ENCODE data around the gene GPAM.
A peak's percentile ranks its signal among the peaks of the same experiment; 100 is the strongest.

Gene GPAM

DNA sequence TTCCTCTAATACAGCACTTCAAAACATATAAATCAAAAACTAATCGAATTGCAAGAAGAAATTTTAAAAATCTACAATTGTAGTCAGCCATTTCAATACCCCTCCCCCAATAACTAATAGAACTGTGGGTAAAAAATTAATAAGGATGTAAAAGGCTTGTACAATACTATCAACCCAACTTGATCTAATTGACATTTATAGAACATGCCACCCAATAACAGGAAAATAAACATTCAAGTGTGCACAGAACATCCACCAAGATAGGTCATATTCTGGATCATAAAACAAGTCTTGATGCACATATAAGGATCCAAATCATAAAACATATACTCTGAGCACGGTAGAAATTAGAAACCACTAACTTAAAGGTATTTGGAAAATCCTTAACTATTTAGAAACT is 4.0 kb upstream of the GPAM start:
- Histone ChIP-seq H3K9me3 (ENCODE audit: insufficient read depth, low read length, severe bottlenecking) (no peaks in the 10 kb centered on the region), H2AFZ (ENCODE audit: low read depth, low read length) (no peak overlapping the region), H3K27me3 (ENCODE audit: insufficient read depth, low read length, poor library complexity) (no peaks in the 10 kb centered on the region), H3K9ac (ENCODE audit: low read depth, low read length) (no peak overlapping the region), H3K4me2 (ENCODE audit: insufficient read depth, low read length) (no peak overlapping the region), H3K4me1 (ENCODE audit: insufficient read depth, low read length) (peaks cover 21% of the 10 kb centered on the region), H3K79me2 (ENCODE audit: insufficient read depth, low read length) (peaks cover 7% of the 10 kb centered on the region), H3K36me3 (ENCODE audit: insufficient read depth, low read length) (no peaks in the 10 kb centered on the region), H3K27ac (ENCODE audit: low read length) (no peak overlapping the region), H4K20me1 (ENCODE audit: insufficient read depth, low read length) (no peaks in the 10 kb centered on the region), H3K4me3 (ENCODE audit: low read depth in 1 of 2, low read length in 2 of 2) (no peak overlapping the region)
- ATAC-seq (ENCODE audit: insufficient read depth, low read depth): no peak
- no peak for DNase-seq
- TF ChIP-seq EZH2 (IDR thresholded peaks at IDR 0.05; ENCODE audit: borderline replicate concordance, low read depth, low read length, severe bottlenecking): no peak
- TF ChIP-seq, protein P1, sequence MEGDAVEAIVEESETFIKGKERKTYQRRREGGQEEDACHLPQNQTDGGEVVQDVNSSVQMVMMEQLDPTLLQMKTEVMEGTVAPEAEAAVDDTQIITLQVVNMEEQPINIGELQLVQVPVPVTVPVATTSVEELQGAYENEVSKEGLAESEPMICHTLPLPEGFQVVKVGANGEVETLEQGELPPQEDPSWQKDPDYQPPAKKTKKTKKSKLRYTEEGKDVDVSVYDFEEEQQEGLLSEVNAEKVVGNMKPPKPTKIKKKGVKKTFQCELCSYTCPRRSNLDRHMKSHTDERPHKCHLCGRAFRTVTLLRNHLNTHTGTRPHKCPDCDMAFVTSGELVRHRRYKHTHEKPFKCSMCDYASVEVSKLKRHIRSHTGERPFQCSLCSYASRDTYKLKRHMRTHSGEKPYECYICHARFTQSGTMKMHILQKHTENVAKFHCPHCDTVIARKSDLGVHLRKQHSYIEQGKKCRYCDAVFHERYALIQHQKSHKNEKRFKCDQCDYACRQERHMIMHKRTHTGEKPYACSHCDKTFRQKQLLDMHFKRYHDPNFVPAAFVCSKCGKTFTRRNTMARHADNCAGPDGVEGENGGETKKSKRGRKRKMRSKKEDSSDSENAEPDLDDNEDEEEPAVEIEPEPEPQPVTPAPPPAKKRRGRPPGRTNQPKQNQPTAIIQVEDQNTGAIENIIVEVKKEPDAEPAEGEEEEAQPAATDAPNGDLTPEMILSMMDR (IDR thresholded peaks at IDR 0.05; ENCODE audit: borderline replicate concordance, extremely low read depth, low read length, poor library complexity, severe bottlenecking): no peak

DNA sequence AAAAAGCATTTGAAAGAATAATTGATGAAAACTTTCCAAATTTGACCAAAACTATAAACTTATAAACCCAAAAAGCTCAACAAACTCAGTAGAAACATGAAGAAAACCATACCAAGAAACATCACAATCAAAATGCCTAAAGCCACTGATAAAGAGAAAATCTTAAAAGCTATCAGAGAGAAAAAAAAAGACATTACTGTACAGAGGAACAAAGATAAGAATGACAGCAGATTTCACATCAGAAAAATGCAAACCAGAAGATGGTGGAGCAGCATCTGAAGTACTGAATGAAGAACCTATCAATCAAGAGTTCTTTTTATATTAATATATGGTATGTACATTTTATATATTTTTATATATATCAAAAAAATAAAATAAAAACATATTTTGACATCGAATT is 2.4 kb upstream of the GPAM start:
- H3K4me1 ChIP-seq (ENCODE audit: insufficient read depth, low read length): peaks cover 31% of the 10 kb centered on the region
- no peak overlapping the region for H3K27ac ChIP-seq (ENCODE audit: low read length)
- no peaks in the 10 kb centered on the region for H3K27me3 ChIP-seq (ENCODE audit: insufficient read depth, low read length, poor library complexity)
- H3K79me2 ChIP-seq (ENCODE audit: insufficient read depth, low read length): peaks cover 7% of the 10 kb centered on the region
- DNase-seq (no peak), ATAC-seq (ENCODE audit: insufficient read depth, low read depth) (no peak)
- TF ChIP-seq, protein P1 (IDR thresholded peaks at IDR 0.05; ENCODE audit: borderline replicate concordance, extremely low read depth, low read length, poor library complexity, severe bottlenecking): no peak
- no peak for TF ChIP-seq EZH2 (IDR thresholded peaks at IDR 0.05; ENCODE audit: borderline replicate concordance, low read depth, low read length, severe bottlenecking)
- no peaks in the 10 kb centered on the region for H3K9me3 ChIP-seq (ENCODE audit: insufficient read depth, low read length, severe bottlenecking)
- no peaks in the 10 kb centered on the region for H4K20me1 ChIP-seq (ENCODE audit: insufficient read depth, low read length)
- no peak overlapping the region for H2AFZ ChIP-seq (ENCODE audit: low read depth, low read length)
- no peak overlapping the region for H3K4me3 ChIP-seq (ENCODE audit: low read depth in 1 of 2, low read length in 2 of 2)
- no peaks in the 10 kb centered on the region for H3K36me3 ChIP-seq (ENCODE audit: insufficient read depth, low read length)
- no peak overlapping the region for H3K9ac ChIP-seq (ENCODE audit: low read depth, low read length)
- H3K4me2 ChIP-seq (ENCODE audit: insufficient read depth, low read length): no peak overlapping the region

DNA sequence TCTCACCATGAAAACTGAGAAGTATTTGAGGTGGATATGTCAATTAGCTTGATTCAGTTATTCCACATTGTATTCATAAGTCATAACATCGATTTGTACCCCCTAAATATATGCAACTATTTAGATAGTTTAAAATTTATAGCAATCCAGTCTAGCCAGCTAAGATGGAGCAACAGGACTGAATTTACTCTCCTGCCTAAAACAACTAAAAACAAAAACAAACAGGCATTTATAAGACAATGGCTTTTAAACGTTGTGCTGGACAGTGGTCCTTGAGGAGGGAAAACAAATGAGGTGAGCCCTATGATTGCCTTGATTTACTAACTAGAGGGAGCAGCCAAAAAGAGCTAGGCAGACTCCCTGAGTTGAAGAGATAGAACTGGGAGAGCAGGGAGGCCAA is 814 bp upstream of the GPAM start:
- Histone ChIP-seq H3K27ac (ENCODE audit: low read length) (no peak overlapping the region), H3K9ac (ENCODE audit: low read depth, low read length) (peak overlapping the region; percentile 65), H2AFZ (ENCODE audit: low read depth, low read length) (peak overlapping the region; percentile 84)

More for the DNA sequence above, 814 bp upstream of the GPAM start:
- Histone ChIP-seq H3K36me3 (ENCODE audit: insufficient read depth, low read length) (peaks cover 9% of the 10 kb centered on the region; the same call in 1 of the 2 replicates), H3K4me3 (ENCODE audit: low read depth in 1 of 2, low read length in 2 of 2) (peak overlapping the region; percentile 41 to 69), H3K4me2 (ENCODE audit: insufficient read depth, low read length) (peak overlapping the region; percentile 69), H3K27me3 (ENCODE audit: insufficient read depth, low read length, poor library complexity) (no peaks in the 10 kb centered on the region), H3K4me1 (ENCODE audit: insufficient read depth, low read length) (peaks cover 31% of the 10 kb centered on the region), H3K79me2 (ENCODE audit: insufficient read depth, low read length) (peaks cover 7% of the 10 kb centered on the region), H3K9me3 (ENCODE audit: insufficient read depth, low read length, severe bottlenecking) (no peaks in the 10 kb centered on the region), H4K20me1 (ENCODE audit: insufficient read depth, low read length) (no peaks in the 10 kb centered on the region)
- DNase-seq: no peak
- no peak for ATAC-seq (ENCODE audit: insufficient read depth, low read depth)
- TF ChIP-seq, protein P1 (IDR thresholded peaks at IDR 0.05; ENCODE audit: borderline replicate concordance, extremely low read depth, low read length, poor library complexity, severe bottlenecking): no peak
- no peak for TF ChIP-seq EZH2 (IDR thresholded peaks at IDR 0.05; ENCODE audit: borderline replicate concordance, low read depth, low read length, severe bottlenecking)
